HepG2 (cell line): ENCODE data around the gene HS3ST3B1. TPM values are rescaled to one million over a fixed set of nuclear protein-coding genes. Genes with fewer than 3 reads are reported as not detected.
A peak's percentile ranks its signal among the peaks of the same experiment; 100 is the strongest.

Experiments used
- AHR ChIP-seq: IDR thresholded peaks from 2 replicates; pipeline ENCODE4 v1.6.1; 2018; ENCODE audit warnings: missing genetic modification reagents, missing compliant biosample characterization
- BRD4 ChIP-seq: sonication (generic); formaldehyde crosslinking; IDR thresholded peaks from 2 replicates; pipeline ENCODE4 v1.4.0; 2020; ENCODE audit warnings: missing genetic modification reagents
- E2F2 ChIP-seq: sonication (generic); formaldehyde crosslinking; IDR thresholded peaks from 2 replicates; pipeline ENCODE4 v1.4.0; 2020; ENCODE audit warnings: missing genetic modification reagents, borderline replicate concordance
- HOXA5 ChIP-seq: sonication (generic); formaldehyde crosslinking; IDR thresholded peaks from 2 replicates; pipeline ENCODE4 v1.4.0; 2020; ENCODE audit warnings: missing genetic modification reagents
- KDM3A ChIP-seq: IDR thresholded peaks from 2 replicates; pipeline ENCODE4 v1.6.1; 2018; ENCODE audit warnings: low read depth, missing compliant biosample characterization
- MED8 ChIP-seq: sonication (generic); formaldehyde crosslinking; IDR thresholded peaks from 2 replicates; pipeline ENCODE4 v1.8.1; 2023; ENCODE audit warnings: mild to moderate bottlenecking, missing genetic modification reagents; ENCODE audit not compliant: insufficient replicate concordance
- MIXL1 ChIP-seq: IDR thresholded peaks from 2 replicates; pipeline ENCODE4 v1.6.1; 2016
- MTA3 ChIP-seq: sonication (generic); formaldehyde crosslinking; IDR thresholded peaks from 2 replicates; pipeline ENCODE4 v1.4.0; 2020; ENCODE audit warnings: missing genetic modification reagents
- NFE2 ChIP-seq: sonication (generic); formaldehyde crosslinking; IDR thresholded peaks from 2 replicates; pipeline ENCODE4 v1.4.0; 2020; ENCODE audit warnings: missing genetic modification reagents
- NFYB ChIP-seq: sonication (generic); formaldehyde crosslinking; IDR thresholded peaks from 2 replicates; pipeline ENCODE4 v1.4.0; 2020; ENCODE audit warnings: missing genetic modification reagents
- PATZ1 ChIP-seq: sonication (generic); formaldehyde crosslinking; IDR thresholded peaks from 2 replicates; pipeline ENCODE4 v1.4.0; 2020; ENCODE audit warnings: missing genetic modification reagents
- PAXIP1 ChIP-seq: sonication (generic); formaldehyde crosslinking; conservative IDR thresholded peaks from 2 replicates; pipeline ENCODE4 v1.4.0; 2020; ENCODE audit warnings: mild to moderate bottlenecking, missing genetic modification reagents, moderate library complexity
- PCBP1 ChIP-seq: fragments of 200-400 bp; formaldehyde crosslinking; IDR thresholded peaks from 2 replicates; pipeline ENCODE4 v1.6.1; 2017; ENCODE audit warnings: mild to moderate bottlenecking, low read depth, low read length, borderline replicate concordance
- REL ChIP-seq: sonication (generic); formaldehyde crosslinking; conservative IDR thresholded peaks from 2 replicates; pipeline ENCODE4 v1.8.0; 2022; ENCODE audit warnings: mild to moderate bottlenecking, missing genetic modification reagents, moderate library complexity
- TAF15 ChIP-seq: fragments of 200-400 bp; formaldehyde crosslinking; IDR thresholded peaks from one replicate; pipeline ENCODE4 v1.6.1; 2018; ENCODE audit warnings: mild to moderate bottlenecking, low read depth, low read length; ENCODE audit not compliant: poor library complexity, severe bottlenecking
- ZNF430 ChIP-seq: sonication (generic); formaldehyde crosslinking; IDR thresholded peaks from 2 replicates; pipeline ENCODE4 v1.9.0; 2021; ENCODE audit warnings: mild to moderate bottlenecking, missing genetic modification reagents
- ZNF75D ChIP-seq: sonication (generic); formaldehyde crosslinking; IDR thresholded peaks from 2 replicates; pipeline ENCODE4 v1.8.1; 2023; ENCODE audit warnings: missing genetic modification reagents, mild to moderate bottlenecking, borderline replicate concordance
- ZSCAN9 ChIP-seq: IDR thresholded peaks from 2 replicates; pipeline ENCODE4 v1.6.1; 2016; ENCODE audit warnings: borderline replicate concordance
- ZZZ3 ChIP-seq: sonication (generic); formaldehyde crosslinking; IDR thresholded peaks from 2 replicates; pipeline ENCODE4 v1.4.0; 2020; ENCODE audit warnings: missing genetic modification reagents, mild to moderate bottlenecking, borderline replicate concordance
- polyA plus RNA-seq, 8 experiments: library from polyadenylated mRNA; depleted of rRNA in 3 of 8; stranded (reverse) in 7 of 8; unstranded in 1 of 8; fragments of >200 nt; fragmentation: Illumina TruSeq in 4 of 8; extraction: Trizol in 4 of 8; gene quantifications; 2 replicates each; pipeline versions ENCODE4 v1.2.1 to v1.2.3, GENCODE V29; 2011 to 2016; ENCODE audit warnings: low read depth in 4 of 8, missing spikeins in 1 of 8, mixed read lengths in 1 of 8; ENCODE audit not compliant: insufficient read depth in 1 of 8
- total RNA-seq, 5 experiments: library from RNA; depleted of rRNA; stranded (reverse); fragments of >200 nt; fragmentation: Illumina TruSeq; extraction: Trizol; gene quantifications; 2 replicates each; pipeline ENCODE4 v1.2.3, GENCODE V29; 2016; ENCODE audit warnings: low read depth in 1 of 5
- TF ChIP-seq, protein P1 (sequence below): IDR thresholded peaks from 2 replicates; pipeline ENCODE4 v1.6.1; 2016
- TF ChIP-seq, protein P2 (sequence below): sonication (generic); formaldehyde crosslinking; IDR thresholded peaks from 2 replicates; pipeline ENCODE4 v1.4.0; 2020; ENCODE audit warnings: missing genetic modification reagents, low read depth, mild to moderate bottlenecking, borderline replicate concordance

The HS3ST3B1 gene
- total and polyA plus RNA-seq, 2 of the 13 experiments (the other 11 are each of a cell fraction or from before 2014, with no cell fraction given), result 15.7 to 39.5 TPM

GRCh38 chr17:14372905-14373613, 72.2 kb downstream of the HS3ST3B1 start (continued):
- TF ChIP-seq MTA3, result no peak
- no peak for TF ChIP-seq REL (CRISPR knock-in tag)
- no peak; the same call in 1 of the 2 replicates for TF ChIP-seq KDM3A (CRISPR knock-in tag)
- no peak for TF ChIP-seq NFE2 (CRISPR knock-in tag)
- peak; percentile 93 for TF ChIP-seq PATZ1
- peak; percentile 99 for TF ChIP-seq PAXIP1 (CRISPR knock-in tag)
- no peak for TF ChIP-seq NFYB
- TF ChIP-seq TAF15, result no peak
- no peak; the same call in 1 of the 2 replicates for TF ChIP-seq MIXL1 (CRISPR knock-in tag)
- TF ChIP-seq BRD4 (CRISPR knock-in tag), result peak; percentile 96
- TF ChIP-seq AHR (CRISPR knock-in tag), result peak; percentile 99; the same call in 1 of the 2 replicates
- TF ChIP-seq ZNF430 (CRISPR knock-in tag), result no peak; the same call in 1 of the 2 replicates
- no peak for TF ChIP-seq ZNF75D
- TF ChIP-seq E2F2 (CRISPR knock-in tag), result no peak
- TF ChIP-seq ZSCAN9 (CRISPR knock-in tag), result peak; percentile 41; the same call in 1 of the 2 replicates
- TF ChIP-seq PCBP1, result no peak
- TF ChIP-seq MED8, result peak; percentile 94
- TF ChIP-seq, protein P1, sequence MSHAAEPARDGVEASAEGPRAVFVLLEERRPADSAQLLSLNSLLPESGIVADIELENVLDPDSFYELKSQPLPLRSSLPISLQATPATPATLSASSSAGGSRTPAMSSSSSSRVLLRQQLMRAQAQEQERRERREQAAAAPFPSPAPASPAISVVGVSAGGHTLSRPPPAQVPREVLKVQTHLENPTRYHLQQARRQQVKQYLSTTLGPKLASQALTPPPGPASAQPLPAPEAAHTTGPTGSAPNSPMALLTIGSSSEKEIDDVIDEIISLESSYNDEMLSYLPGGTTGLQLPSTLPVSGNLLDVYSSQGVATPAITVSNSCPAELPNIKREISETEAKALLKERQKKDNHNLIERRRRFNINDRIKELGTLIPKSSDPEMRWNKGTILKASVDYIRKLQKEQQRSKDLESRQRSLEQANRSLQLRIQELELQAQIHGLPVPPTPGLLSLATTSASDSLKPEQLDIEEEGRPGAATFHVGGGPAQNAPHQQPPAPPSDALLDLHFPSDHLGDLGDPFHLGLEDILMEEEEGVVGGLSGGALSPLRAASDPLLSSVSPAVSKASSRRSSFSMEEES (CRISPR knock-in tag), result peak; percentile 83; the same call in 1 of the 2 replicates
- TF ChIP-seq HOXA5 (CRISPR knock-in tag), result peak; percentile 51; the same call in 1 of the 2 replicates
- no peak for TF ChIP-seq ZZZ3 (CRISPR knock-in tag)
- TF ChIP-seq, protein P2, sequence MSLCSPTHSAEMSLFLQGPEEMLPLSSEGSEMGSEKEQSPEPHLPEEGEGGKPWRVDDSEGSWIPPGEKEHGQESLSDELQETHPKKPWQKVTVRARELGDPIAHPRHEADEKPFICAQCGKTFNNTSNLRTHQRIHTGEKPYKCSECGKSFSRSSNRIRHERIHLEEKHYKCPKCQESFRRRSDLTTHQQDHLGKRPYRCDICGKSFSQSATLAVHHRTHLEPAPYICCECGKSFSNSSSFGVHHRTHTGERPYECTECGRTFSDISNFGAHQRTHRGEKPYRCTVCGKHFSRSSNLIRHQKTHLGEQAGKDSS, result peak; percentile 63; the same call in 1 of the 2 replicates
